Mesenchymal stem cell (in vitro differentiated cells and primary cell): ENCODE results near the gene THEM5.
"Not testable (repeated sequence)": the region's sequence is repeated elsewhere in the genome, so short reads cannot be mapped to it uniquely, and the experiment has no call there.

ENCODE experiments used
- DNase-seq: peaks from one replicate; pipeline ENCODE4 v3.0.0-alpha.2; 2013
- H2AFZ ChIP-seq: one replicate; pipeline ENCODE4 v1.6.1; 2013; ENCODE audit warnings: low read depth, mild to moderate bottlenecking, control low read depth, inconsistent platforms, low read length, moderate library complexity
- H2AK5ac ChIP-seq: 2 replicates; pipeline ENCODE4 v1.6.1; 2013; ENCODE audit warnings: low read length, moderate library complexity, mild to moderate bottlenecking, inconsistent platforms; ENCODE audit not compliant: severe bottlenecking
- H2BK120ac ChIP-seq: one replicate; pipeline ENCODE4 v1.6.1; 2013; ENCODE audit warnings: low read depth, mild to moderate bottlenecking, inconsistent platforms, low read length, moderate library complexity
- H2BK12ac ChIP-seq, 2 experiments: one replicate each; pipeline ENCODE4 v1.6.1; 2013; ENCODE audit warnings: inconsistent platforms in 2 of 2, low read length in 2 of 2, mild to moderate bottlenecking in 2 of 2, moderate library complexity in 2 of 2, control low read depth in 1 of 2
- H2BK15ac ChIP-seq: one replicate; pipeline ENCODE4 v1.6.1; 2013; ENCODE audit warnings: mild to moderate bottlenecking, low read depth, inconsistent platforms; ENCODE audit not compliant: poor library complexity, severe bottlenecking
- H2BK5ac ChIP-seq: 2 replicates; pipeline ENCODE4 v1.6.1; 2013; ENCODE audit warnings: low read depth, mild to moderate bottlenecking, low read length, control low read depth, inconsistent platforms; ENCODE audit not compliant: poor library complexity, severe bottlenecking
- H3K14ac ChIP-seq, 2 experiments: one replicate each; pipeline ENCODE4 v1.6.1; 2013; ENCODE audit warnings: inconsistent platforms in 2 of 2, low read length in 2 of 2, control low read depth in 1 of 2, mild to moderate bottlenecking in 1 of 2, moderate library complexity in 1 of 2
- H3K18ac ChIP-seq, 2 experiments: one replicate each; pipeline ENCODE4 v1.6.1; 2013; ENCODE audit warnings: inconsistent platforms in 2 of 2, low read length in 2 of 2, control low read depth in 1 of 2, low read depth in 1 of 2, mild to moderate bottlenecking in 1 of 2
- H3K23ac ChIP-seq, 2 experiments: one replicate each; pipeline ENCODE4 v1.6.1; 2013; ENCODE audit warnings: inconsistent platforms in 2 of 2, low read length in 2 of 2, mild to moderate bottlenecking in 2 of 2, moderate library complexity in 2 of 2, control low read depth in 1 of 2
- H3K27ac ChIP-seq: 2 replicates; pipeline ENCODE4 v1.5.1; 2013; ENCODE audit warnings: mild to moderate bottlenecking, moderate library complexity, low read length, control low read depth, inconsistent platforms; ENCODE audit not compliant: poor library complexity, severe bottlenecking
- H3K27me3 ChIP-seq, 2 experiments: 2 replicates each; pipeline versions ENCODE4 v1.6.1 to v1.7.0; 2013; ENCODE audit warnings: low read length in 2 of 2, mild to moderate bottlenecking in 2 of 2, moderate library complexity in 2 of 2, control low read depth in 1 of 2, inconsistent platforms in 1 of 2; ENCODE audit not compliant: control insufficient read depth in 1 of 2, insufficient read depth in 1 of 2
- H3K36me3 ChIP-seq, 2 experiments: 2 replicates each; pipeline versions ENCODE4 v1.6.1 to v1.7.0; 2013; ENCODE audit warnings: low read length in 2 of 2, control low read depth in 1 of 2, inconsistent platforms in 1 of 2, low read depth in 1 of 2, mild to moderate bottlenecking in 1 of 2; ENCODE audit not compliant: insufficient read depth in 2 of 2, control insufficient read depth in 1 of 2
- H3K4ac ChIP-seq, 2 experiments: one replicate each; pipeline ENCODE4 v1.6.1; 2013; ENCODE audit warnings: inconsistent platforms in 2 of 2, low read length in 2 of 2, mild to moderate bottlenecking in 2 of 2, moderate library complexity in 2 of 2, control low read depth in 1 of 2, low read depth in 1 of 2
- H3K4me1 ChIP-seq: 2 replicates; pipeline ENCODE4 v1.6.1; 2013; ENCODE audit warnings: low read depth, low read length, control low read depth; ENCODE audit not compliant: control insufficient read depth, insufficient read depth
- H3K4me2 ChIP-seq: 2 replicates; pipeline ENCODE4 v1.6.1; 2013; ENCODE audit warnings: low read length, mild to moderate bottlenecking, inconsistent platforms; ENCODE audit not compliant: poor library complexity, severe bottlenecking
- H3K4me3 ChIP-seq, 2 experiments: 2 replicates each; pipeline versions ENCODE4 v1.5.1 to v1.7.0; 2013; ENCODE audit warnings: low read length in 2 of 2, mild to moderate bottlenecking in 2 of 2, control low read depth in 1 of 2, low read depth in 1 of 2; ENCODE audit not compliant: insufficient read depth in 1 of 2
- H3K79me1 ChIP-seq: replicated peaks from 2 replicates; pipeline ENCODE4 v1.6.1; 2013; ENCODE audit warnings: mild to moderate bottlenecking, control low read depth, low read length, inconsistent platforms; ENCODE audit not compliant: poor library complexity, severe bottlenecking
- H3K9ac ChIP-seq: 2 replicates; pipeline ENCODE4 v1.7.0; 2013; ENCODE audit warnings: mild to moderate bottlenecking, low read length, moderate library complexity
- H3K9me3 ChIP-seq: 2 replicates; pipeline ENCODE4 v1.7.0; 2013; ENCODE audit warnings: mild to moderate bottlenecking, low read length; ENCODE audit not compliant: control insufficient read depth
- H4K8ac ChIP-seq: one replicate; pipeline ENCODE4 v1.6.1; 2013; ENCODE audit warnings: inconsistent platforms, mild to moderate bottlenecking, low read length, moderate library complexity
- H4K91ac ChIP-seq: one replicate; pipeline ENCODE4 v1.6.1; 2013; ENCODE audit warnings: mild to moderate bottlenecking, low read length, inconsistent platforms
- whole genome bisulfite sequencing: methylation state at CpG from one replicate; pipeline ENCODE4 v1.1.7; 2013; ENCODE audit warnings: mixed read lengths; 5-methylcytosine and 5-hydroxymethylcytosine counted together

Gene THEM5

GRCh38 chr1:151888972-151889570, 35.6 kb upstream of the THEM5 start:
- H4K91ac ChIP-seq = no peak overlapping the region
- no peak overlapping the region for H2BK12ac ChIP-seq
- no peaks in the 10 kb centered on the region for H3K27me3 ChIP-seq
- no peaks in the 10 kb centered on the region for H3K4me1 ChIP-seq
- H3K23ac ChIP-seq = no peak overlapping the region
- 93% methylated on average over 2 of the region's 2 CpGs for whole genome bisulfite sequencing
- H4K8ac ChIP-seq = no peak overlapping the region
- H2AK5ac ChIP-seq = no peak overlapping the region
- no peak overlapping the region for H2BK5ac ChIP-seq
- no peak overlapping the region for H2BK15ac ChIP-seq
- H3K4ac ChIP-seq = no peak overlapping the region
- peak; percentile 13 for DNase-seq
- no peak overlapping the region for H2BK120ac ChIP-seq
- H3K36me3 ChIP-seq = peaks cover 2 to 64% of the 10 kb centered on the region in 2 experiments
- peaks cover 4% of the 10 kb centered on the region for H3K79me1 ChIP-seq
- H3K18ac ChIP-seq = no peak overlapping the region
- H2AFZ ChIP-seq = no peak overlapping the region
- H3K4me2 ChIP-seq = no peak overlapping the region
- no peak overlapping the region for H3K9ac ChIP-seq
- H3K9me3 ChIP-seq = no peaks in the 10 kb centered on the region
- no peak overlapping the region for H3K27ac ChIP-seq
- no peak overlapping the region for H3K14ac ChIP-seq
- H3K4me3 ChIP-seq = no peak overlapping the region

GRCh38 chr1:151887028-151887427, 33.5 kb upstream of the THEM5 start:
- 33% methylated on average over 1 of the region's 1 CpG for WGBS

GRCh38 chr1:151885479-151885878, 32.0 kb upstream of the THEM5 start:
- Histone ChIP-seq H3K27me3 (no peaks in the 10 kb centered on the region), H3K4me2 (no peak overlapping the region), H3K27ac (no peak overlapping the region), H3K23ac (no peak overlapping the region), H3K9ac (no peak overlapping the region), H3K79me1 (peaks cover 1% of the 10 kb centered on the region), H2BK5ac (no peak overlapping the region), H4K8ac (no peak overlapping the region), H3K4ac (no peak overlapping the region), H3K4me3 (no peak overlapping the region), H2BK15ac (no peak overlapping the region), H2AK5ac (no peak overlapping the region), H3K18ac (no peak overlapping the region), H3K36me3 (peaks cover 2 to 33% of the 10 kb centered on the region in 2 experiments), H4K91ac (no peak overlapping the region), H2AFZ (no peak overlapping the region), H3K4me1 (no peaks in the 10 kb centered on the region), H2BK120ac (no peak overlapping the region), H2BK12ac (no peak overlapping the region), H3K9me3 (no peaks in the 10 kb centered on the region), H3K14ac (no peak overlapping the region)
- DNase-seq = no peak
- 85% methylated on average over 1 of the region's 1 CpG for WGBS

More at GRCh38 chr1:151887028-151887427, 33.5 kb upstream of the THEM5 start:
- no peak overlapping the region for H3K4me2 ChIP-seq
- no peak overlapping the region for H3K27ac ChIP-seq
- no peak overlapping the region for H2BK120ac ChIP-seq
- no peak overlapping the region for H3K4me3 ChIP-seq
- no peak overlapping the region for H2AFZ ChIP-seq
- no peaks in the 10 kb centered on the region for H3K4me1 ChIP-seq
- no peak overlapping the region for H2BK15ac ChIP-seq
- no peak overlapping the region for H4K91ac ChIP-seq
- H3K18ac ChIP-seq = no peak overlapping the region
- H3K14ac ChIP-seq = no peak overlapping the region
- H3K9ac ChIP-seq = peak overlapping the region; percentile 32
- no peak overlapping the region for H2AK5ac ChIP-seq
- no peak overlapping the region for H4K8ac ChIP-seq
- H3K79me1 ChIP-seq = peaks cover 1% of the 10 kb centered on the region
- peak; percentile 40 for DNase-seq
- H2BK5ac ChIP-seq = no peak overlapping the region
- H2BK12ac ChIP-seq = no peak overlapping the region
- H3K4ac ChIP-seq = no peak overlapping the region
- H3K23ac ChIP-seq = no peak overlapping the region
- H3K27me3 ChIP-seq = no peaks in the 10 kb centered on the region
- no peaks in the 10 kb centered on the region for H3K9me3 ChIP-seq
- peaks cover 1 to 48% of the 10 kb centered on the region in 2 experiments for H3K36me3 ChIP-seq

GRCh38 chr1:151884879-151885278, 31.4 kb upstream of the THEM5 start:
- not testable (repeated sequence) for H3K9ac ChIP-seq, H4K91ac ChIP-seq, H3K27me3 ChIP-seq, H3K4me1 ChIP-seq, H2AK5ac ChIP-seq, H2BK120ac ChIP-seq, H2BK12ac ChIP-seq, H3K18ac ChIP-seq, H2BK5ac ChIP-seq, H3K27ac ChIP-seq, H3K4ac ChIP-seq, H3K23ac ChIP-seq, H3K4me2 ChIP-seq, H3K14ac ChIP-seq, H3K4me3 ChIP-seq, H2BK15ac ChIP-seq, H2AFZ ChIP-seq, H3K9me3 ChIP-seq, H4K8ac ChIP-seq, DNase-seq, H3K79me1 ChIP-seq
- WGBS = 100% methylated on average over 3 of the region's 5 CpGs
- peaks cover 2 to 27% of the 10 kb centered on the region in 2 experiments for H3K36me3 ChIP-seq
